NCI-H146 treated with DMSO at 0.1 percent for 48 hours (cell line): Measurements from ENCODE around the gene CNIH2.

Experiments
- DNase-seq: peaks from one replicate; lab custom pipeline; 2025; ENCODE audit not compliant: unreplicated experiment; lab: John Stamatoyannopoulos, UW

Gene CNIH2

GRCh38 chr11:66258473-66258893 lies 19.5 kb upstream of the CNIH2 start:
- DNase-seq = no peak

DNA sequence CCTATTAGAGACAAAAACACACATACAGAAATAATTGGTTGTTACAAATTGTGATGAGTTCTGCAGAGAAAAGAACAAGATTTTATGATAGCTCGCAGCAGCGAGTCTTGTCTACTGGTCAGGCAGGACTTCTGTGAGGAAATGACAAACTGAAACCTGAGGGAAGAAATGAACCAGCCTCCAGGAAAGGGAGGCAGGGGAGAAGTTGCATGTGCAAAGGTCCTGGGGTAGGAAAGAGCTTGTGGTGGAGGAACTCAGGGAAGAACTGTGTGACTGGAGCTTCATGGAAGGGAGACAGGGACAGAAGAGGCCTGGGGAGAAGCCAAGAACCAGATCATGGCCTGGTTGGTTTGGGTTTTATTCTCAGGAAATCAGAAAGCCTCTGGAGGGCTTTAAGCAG lies 18.8 kb upstream of the CNIH2 start:
- no peak for DNase-seq

GRCh38 chr11:66259956-66260355 lies 18.0 kb upstream of the CNIH2 start:
- DNase-seq = no peak

DNA sequence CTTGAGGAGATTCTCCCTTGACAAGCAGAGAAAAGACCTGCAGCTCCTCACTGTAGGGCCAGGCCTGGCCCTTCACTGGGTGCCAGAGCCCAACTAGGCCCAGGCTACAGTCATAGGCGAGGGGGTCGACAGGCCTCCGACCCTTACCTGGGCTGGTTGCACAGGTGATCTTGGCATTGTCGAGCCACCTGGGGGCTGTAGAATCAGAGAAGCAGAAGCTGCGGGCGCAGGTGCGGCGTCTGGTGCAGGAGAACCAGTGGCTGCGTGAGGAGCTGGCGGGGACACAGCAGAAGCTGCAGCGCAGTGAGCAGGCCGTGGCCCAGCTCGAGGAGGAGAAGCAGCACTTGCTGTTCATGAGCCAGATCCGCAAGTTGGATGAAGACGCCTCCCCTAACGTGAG lies 16.4 kb upstream of the CNIH2 start:
- no peak for DNase-seq

DNA sequence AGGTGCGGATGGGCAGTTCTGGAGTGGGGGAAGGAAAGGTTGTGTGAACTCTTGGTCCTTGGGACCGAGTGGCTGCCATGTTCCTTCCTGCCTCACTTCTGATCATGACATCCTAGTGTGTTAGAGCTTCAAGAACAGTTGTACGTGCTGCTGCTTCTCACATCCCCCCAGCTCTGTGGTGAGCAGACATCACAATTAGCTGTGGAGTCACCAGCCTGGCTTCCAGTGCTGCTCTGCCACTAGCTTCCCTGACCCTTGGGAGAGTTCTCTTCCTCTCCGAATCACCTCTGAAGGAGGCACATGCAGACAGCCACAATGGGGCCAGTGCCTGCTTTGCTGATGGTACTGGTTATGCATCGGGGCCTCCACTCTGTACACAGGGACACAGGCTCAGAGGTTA lies 15.8 kb upstream of the CNIH2 start:
- no peak for DNase-seq

DNA sequence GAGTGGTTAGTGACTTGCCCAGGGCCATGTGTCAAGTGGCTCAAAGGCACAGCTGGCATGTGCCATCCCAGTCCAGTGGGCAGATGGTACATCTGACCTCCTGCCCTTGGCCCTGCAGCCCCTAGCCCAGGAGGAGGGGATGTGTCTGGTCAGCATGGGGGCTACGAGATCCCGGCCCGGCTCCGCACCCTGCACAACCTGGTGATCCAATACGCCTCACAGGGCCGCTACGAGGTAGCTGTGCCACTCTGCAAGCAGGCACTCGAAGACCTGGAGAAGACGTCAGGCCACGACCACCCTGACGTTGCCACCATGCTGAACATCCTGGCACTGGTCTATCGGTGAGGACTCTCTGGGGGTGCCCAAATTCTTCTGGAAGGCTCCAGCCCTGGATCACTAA lies 15.3 kb upstream of the CNIH2 start:
- DNase-seq = no peak

DNA sequence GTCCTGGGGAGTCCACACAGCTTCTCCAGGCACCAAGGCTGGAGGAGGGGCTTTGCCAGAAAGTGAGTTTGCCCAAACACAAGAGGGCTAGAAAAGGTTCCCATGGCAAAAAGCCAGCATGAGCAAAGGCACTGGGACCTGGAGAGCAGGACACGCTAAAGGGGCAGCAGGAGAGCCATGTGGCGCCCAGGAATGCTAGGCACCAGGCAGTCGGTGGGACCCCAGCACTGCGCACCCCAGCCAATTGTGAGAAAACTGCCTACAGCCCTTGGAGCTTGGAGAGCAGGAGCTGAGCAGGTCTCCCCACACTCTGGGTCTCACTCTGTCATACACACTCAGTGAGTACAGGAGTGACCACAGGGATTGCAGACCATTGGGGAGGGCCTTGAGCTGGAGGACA lies 14.7 kb upstream of the CNIH2 start:
- no peak for DNase-seq

GRCh38 chr11:66263785-66264184 lies 14.2 kb upstream of the CNIH2 start:
- no peak for DNase-seq

DNA sequence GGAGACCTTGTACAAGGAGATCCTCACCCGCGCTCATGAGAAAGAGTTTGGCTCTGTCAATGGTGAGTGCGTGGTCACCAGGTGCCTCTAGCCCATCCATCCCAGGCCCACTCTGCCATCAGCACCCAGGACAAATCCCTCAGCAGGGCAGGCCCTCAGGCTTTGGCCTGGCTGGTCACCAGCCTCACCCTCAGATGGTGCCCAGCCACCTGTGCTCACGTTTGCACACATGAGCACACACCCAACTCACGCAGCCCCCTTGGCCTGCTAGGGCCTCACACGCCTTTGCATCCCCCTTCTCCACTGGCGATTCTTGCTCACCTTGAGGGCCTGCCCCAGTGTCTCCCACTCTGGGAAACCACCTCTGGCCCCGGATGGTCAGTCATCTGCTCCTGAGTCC lies 13.6 kb upstream of the CNIH2 start:
- DNase-seq = no peak

DNA sequence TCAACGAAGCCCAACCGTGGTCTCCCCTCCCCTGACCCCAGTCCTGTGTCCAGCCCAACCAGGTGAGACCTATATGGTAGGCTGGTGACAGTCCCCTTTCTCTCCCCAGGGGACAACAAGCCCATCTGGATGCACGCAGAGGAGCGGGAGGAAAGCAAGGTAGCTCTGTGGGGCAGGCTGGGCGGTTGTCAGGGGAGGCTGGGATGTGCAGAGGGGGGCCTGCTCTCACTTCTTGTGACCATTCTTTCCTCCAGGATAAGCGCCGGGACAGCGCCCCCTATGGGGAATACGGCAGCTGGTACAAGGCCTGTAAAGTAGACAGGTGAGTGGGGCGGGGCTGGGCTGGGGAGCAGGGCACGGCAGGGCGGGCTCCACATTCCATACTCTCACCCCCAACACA lies 13.1 kb upstream of the CNIH2 start:
- no peak for DNase-seq

DNA sequence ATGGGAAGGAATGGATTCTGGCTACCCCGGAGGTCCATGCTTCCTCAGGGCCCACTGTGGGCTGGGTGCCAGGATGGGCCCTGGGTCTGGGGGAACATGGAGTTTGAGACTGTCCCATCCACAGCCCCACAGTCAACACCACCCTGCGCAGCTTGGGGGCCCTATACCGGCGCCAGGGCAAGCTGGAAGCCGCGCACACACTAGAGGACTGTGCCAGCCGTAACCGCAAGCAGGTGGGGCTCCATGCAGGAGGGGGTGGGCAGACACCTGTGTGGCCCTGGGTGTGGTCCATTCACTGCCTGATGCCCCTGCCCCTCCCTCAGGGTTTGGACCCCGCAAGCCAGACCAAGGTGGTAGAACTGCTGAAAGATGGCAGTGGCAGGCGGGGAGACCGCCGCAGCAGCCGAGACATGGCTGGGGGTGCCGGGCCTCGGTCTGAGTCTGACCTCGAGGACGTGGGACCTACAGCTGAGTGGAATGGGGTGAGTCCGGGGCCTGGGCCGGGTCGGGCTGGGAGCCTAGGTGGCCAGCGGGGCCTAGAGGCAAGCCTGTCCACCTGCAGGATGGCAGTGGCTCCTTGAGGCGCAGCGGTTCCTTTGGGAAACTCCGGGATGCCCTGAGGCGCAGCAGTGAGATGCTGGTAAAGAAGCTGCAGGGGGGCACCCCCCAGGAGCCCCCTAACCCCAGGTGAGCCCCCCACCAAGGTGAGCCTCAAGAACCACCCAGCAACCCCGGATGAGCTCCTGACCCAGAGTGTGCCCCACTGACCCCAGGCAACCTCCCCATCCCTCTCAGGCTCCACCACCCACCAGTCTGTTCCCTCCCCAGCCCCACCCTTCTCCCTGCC lies 12.2 kb upstream of the CNIH2 start:
- DNase-seq = no peak

GRCh38 chr11:66266378-66267038 lies 11.5 kb upstream of the CNIH2 start:
- no peak for DNase-seq

DNA sequence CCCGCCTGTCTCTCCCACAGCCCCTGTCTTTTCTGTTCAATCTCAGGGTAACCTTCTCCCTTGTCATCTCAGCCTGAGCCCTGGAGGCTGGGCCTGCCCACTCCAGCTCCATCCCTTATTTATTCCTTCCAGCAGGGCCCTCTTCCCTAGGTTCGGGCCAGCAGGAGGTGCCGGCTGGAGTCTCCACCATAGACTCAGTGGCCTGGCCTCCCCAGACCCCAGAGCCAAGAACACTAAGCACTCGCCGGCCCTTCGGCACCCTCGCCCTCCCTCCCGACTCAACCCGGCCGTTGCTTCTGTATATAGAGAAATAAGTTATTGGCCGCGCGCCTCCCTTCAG lies 11.0 kb upstream of the CNIH2 start:
- DNase-seq = no peak

DNA sequence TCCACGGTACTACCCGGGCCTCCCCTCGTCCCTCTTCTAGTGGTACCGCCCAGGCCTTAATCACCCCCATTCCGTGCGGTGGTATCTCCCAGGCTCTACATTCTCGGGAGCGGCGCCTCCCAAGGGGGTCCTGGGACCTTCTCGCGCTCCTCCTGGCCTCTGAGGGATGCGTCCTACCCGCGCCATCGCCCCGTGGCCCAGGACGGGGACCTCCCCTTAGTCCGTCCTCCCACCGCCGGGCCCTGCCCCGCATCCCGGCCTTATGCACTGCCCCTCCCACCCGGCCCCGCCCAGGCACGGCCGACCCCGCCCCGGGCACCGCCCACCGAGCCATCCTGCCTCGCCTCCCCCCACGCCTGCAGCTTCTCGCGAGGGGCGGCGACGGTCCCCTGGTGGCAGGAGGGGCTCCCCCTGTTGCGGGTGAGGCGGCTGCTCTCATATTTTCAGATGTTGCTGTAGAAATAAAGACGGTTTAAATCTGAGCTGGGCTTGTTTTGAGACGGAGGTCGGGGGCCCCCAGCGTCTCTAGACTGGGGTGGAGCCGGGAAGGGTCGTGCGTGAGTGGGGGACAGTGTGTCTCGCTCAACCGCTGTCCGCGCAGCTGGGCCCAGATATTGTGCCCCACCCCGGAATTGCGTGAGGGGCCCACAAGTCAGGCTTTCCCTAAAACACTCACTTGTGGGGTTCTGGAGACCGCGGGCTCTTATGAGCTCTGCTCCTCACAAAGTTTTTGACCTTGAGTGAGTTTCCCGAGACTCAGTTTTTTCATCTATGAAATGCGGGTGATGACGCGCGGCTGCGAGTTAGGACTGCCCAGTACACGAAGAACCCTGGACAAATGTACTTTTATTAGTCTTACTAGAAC lies 10.4 kb upstream of the CNIH2 start:
- DNase-seq = peak; percentile 44

- DNase-seq = peak; percentile 97
These were observed 9.6 kb upstream of the CNIH2 start, which contains the start of gene RAB1B for GRCh38 chr11:66268244-66268951. TSS of gene RAB1B (plus strand) at chr11:66268639. CDS start at chr11:66268680, 41 bp downstream.

DNA sequence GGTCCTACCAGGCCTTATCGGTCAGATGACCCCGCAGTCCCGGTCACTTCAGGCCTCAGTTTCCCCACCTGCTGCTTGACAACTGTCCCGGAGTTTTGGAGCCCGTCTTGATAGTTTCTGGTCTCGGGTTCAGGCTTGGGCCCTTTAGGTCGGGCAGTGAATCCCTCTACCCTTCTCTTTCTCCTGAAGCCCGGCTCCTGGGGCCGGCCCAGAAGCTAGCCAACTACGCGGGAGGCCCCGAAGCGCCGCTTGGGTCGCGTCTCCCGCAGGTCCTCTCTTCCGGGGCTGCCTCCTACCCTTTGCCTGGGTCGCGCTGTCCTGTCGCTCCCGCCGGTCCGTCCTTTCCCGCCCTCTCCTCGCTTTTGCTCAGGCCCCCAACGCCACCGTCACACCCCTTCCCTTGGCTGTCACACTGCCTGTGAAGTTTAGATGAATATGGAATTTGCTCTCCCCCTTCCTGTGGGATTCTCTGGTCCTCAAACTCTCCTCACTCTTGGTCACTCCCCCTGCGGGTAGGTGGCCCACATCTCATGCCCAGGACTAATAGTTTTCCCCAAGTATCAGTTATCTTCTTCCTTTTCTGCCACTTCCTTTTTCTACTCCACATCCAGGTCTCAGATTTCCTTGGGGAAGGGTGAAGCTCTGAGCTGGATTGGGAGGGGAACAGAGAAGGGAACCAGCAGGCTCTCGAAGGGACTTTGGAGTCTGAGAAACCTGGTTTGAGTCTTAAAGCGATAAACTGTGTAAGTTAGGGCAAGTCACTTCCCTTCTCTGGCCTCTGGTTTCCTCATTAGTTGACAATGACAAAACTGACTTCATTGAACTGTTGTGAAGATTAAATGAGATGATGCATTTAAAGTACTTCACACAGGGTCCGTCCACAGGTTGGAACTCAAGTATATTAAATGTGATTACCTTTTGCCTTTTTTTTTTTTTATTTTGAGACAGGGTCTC lies 8.7 kb upstream of the CNIH2 start:
- peak; percentile 9 for DNase-seq

DNA sequence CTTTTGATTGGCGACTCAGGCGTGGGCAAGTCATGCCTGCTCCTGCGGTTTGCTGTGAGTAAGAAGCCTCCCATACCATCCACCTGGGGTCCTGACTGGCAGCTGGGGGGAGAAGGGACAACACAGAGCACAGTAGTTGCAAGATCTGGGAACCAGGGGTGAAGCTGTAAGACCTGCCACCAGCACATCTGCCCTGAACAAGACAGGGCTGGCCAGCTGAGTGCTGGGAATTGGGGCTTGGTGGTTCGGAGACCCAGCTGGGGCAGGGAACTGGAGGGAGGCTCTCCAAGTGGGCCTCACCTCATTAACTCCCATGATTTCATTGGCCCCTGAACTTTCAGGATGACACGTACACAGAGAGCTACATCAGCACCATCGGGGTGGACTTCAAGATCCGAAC lies 6.2 kb upstream of the CNIH2 start:
- no peak for DNase-seq

- no peak for DNase-seq
These were observed 5.4 kb upstream of the CNIH2 start for GRCh38 chr11:66272596-66272995.

DNA sequence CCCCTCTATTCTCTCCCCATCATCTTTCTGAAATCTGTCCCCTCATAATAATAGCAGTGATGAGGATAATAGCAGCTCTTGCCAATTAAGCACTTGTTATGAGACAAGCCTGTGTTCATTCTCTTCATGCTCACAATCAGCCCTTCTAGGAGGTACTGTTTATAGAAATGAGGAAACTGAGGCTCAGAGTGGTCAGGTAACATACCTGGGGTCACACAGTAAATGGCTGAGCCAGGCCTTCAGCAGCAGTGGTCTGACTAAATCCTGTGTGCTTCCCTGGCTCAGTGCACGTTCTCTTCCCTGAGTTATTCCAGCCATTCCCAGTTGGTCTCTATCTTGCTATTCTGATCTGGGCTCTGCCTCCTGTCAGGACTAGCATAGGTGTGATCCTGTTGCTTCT lies 3.8 kb upstream of the CNIH2 start:
- DNase-seq = no peak

DNA sequence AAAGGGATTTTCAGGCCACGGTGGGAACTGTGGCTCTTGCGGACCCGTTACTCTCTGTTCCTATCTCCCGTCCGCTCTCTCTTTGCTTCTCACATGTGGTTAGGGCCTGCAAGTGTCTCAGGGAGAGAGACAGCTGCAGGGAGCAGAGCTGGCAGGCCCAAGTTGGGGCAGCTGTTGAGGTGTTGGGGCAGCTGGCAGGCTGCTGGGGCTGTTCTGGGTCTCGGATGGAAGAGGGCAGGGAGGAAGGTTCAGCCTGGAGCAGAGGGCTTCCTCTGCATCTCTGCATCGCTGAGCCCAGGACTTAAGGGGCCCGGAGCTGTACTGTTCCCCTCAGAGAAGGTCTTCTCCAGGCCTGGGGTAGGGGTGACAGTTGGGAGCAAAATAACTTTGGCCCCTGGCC lies 2.6 kb upstream of the CNIH2 start:
- no peak for DNase-seq
